H9 (cell line): ENCODE data around the gene HEATR1. TPM values are rescaled to one million over a fixed set of nuclear protein-coding genes. Genes with fewer than 3 reads are reported as not detected.
A peak's percentile ranks its signal among the peaks of the same experiment; 100 is the strongest.

ENCODE experiments used
- DNase-seq: peaks from one replicate; pipeline ENCODE4 v3.0.0-alpha.2; 2017
- H2AFZ ChIP-seq: one replicate; pipeline ENCODE4 v1.6.1; 2013; ENCODE audit warnings: mild to moderate bottlenecking, low read length, control low read depth, moderate library complexity
- H2AK5ac ChIP-seq: 2 replicates; pipeline ENCODE4 v1.6.1; 2013; ENCODE audit warnings: low read length, control low read depth, mixed read lengths; ENCODE audit not compliant: insufficient read length
- H2BK120ac ChIP-seq: one replicate; pipeline ENCODE4 v1.6.1; 2013; ENCODE audit warnings: low read depth, mild to moderate bottlenecking, low read length, control low read depth, inconsistent platforms; ENCODE audit not compliant: poor library complexity, severe bottlenecking
- H2BK12ac ChIP-seq: 2 replicates; pipeline ENCODE4 v1.6.1; 2013; ENCODE audit warnings: low read length, control low read depth, mixed read lengths, low read depth; ENCODE audit not compliant: insufficient read length
- H2BK15ac ChIP-seq: 2 replicates; pipeline ENCODE4 v1.6.1; 2013; ENCODE audit warnings: low read depth, low read length, control low read depth
- H2BK20ac ChIP-seq: one replicate; pipeline ENCODE4 v1.6.1; 2013; ENCODE audit warnings: low read depth, mild to moderate bottlenecking, low read length, control low read depth, inconsistent platforms; ENCODE audit not compliant: poor library complexity, severe bottlenecking
- H2BK5ac ChIP-seq: 2 replicates; pipeline ENCODE4 v1.6.1; 2013; ENCODE audit warnings: low read length, control low read depth, mixed read lengths; ENCODE audit not compliant: insufficient read length
- H3K14ac ChIP-seq: 2 replicates; pipeline ENCODE4 v1.6.1; 2013; ENCODE audit warnings: low read length, control low read depth; ENCODE audit not compliant: insufficient read depth
- H3K18ac ChIP-seq: 2 replicates; pipeline ENCODE4 v1.6.1; 2013; ENCODE audit warnings: low read depth, mild to moderate bottlenecking, mixed read lengths, low read length, control low read depth; ENCODE audit not compliant: insufficient read length
- H3K23ac ChIP-seq: 2 replicates; pipeline ENCODE4 v1.6.1; 2013; ENCODE audit warnings: low read length, control low read depth, mixed read lengths, low read depth; ENCODE audit not compliant: insufficient read length
- H3K23me2 ChIP-seq: 2 replicates; pipeline ENCODE4 v1.6.1; 2013; ENCODE audit warnings: low read depth, mild to moderate bottlenecking, mixed read lengths, low read length, control low read depth; ENCODE audit not compliant: insufficient read length, poor library complexity, severe bottlenecking
- H3K27ac ChIP-seq: 2 replicates; pipeline ENCODE4 v1.5.1; 2013; ENCODE audit warnings: low read length, control low read depth, mixed read lengths, low read depth; ENCODE audit not compliant: insufficient read length
- H3K27me3 ChIP-seq: 2 replicates; pipeline ENCODE4 v1.6.1; 2013; ENCODE audit warnings: low read length, control low read depth, inconsistent platforms; ENCODE audit not compliant: insufficient read depth
- H3K4ac ChIP-seq: 2 replicates; pipeline ENCODE4 v1.6.1; 2013; ENCODE audit warnings: low read depth, mild to moderate bottlenecking, control low read depth, inconsistent platforms, low read length, moderate library complexity
- H3K4me1 ChIP-seq: 2 replicates; pipeline ENCODE4 v1.6.1; 2013; ENCODE audit warnings: low read length, control low read depth, inconsistent platforms; ENCODE audit not compliant: insufficient read depth
- H3K4me2 ChIP-seq: 2 replicates; pipeline ENCODE4 v1.6.1; 2013; ENCODE audit warnings: low read length, control low read depth, mixed read lengths; ENCODE audit not compliant: insufficient read length, insufficient read depth
- H3K56ac ChIP-seq: 2 replicates; pipeline ENCODE4 v1.6.1; 2013; ENCODE audit warnings: low read depth, mild to moderate bottlenecking, mixed read lengths, low read length, control low read depth; ENCODE audit not compliant: insufficient read length
- H3K79me1 ChIP-seq: 2 replicates; pipeline ENCODE4 v1.6.1; 2013; ENCODE audit warnings: low read depth, mild to moderate bottlenecking, moderate library complexity, low read length, control low read depth, inconsistent platforms; ENCODE audit not compliant: insufficient read depth, poor library complexity, severe bottlenecking
- H3K79me2 ChIP-seq: 2 replicates; pipeline ENCODE4 v1.6.1; 2013; ENCODE audit warnings: low read length, control low read depth, inconsistent platforms; ENCODE audit not compliant: insufficient read depth
- H3K9ac ChIP-seq: 2 replicates; pipeline ENCODE4 v1.6.1; 2013; ENCODE audit warnings: low read length, control low read depth, mixed read lengths; ENCODE audit not compliant: insufficient read length; ENCODE audit errors: extremely low read depth
- H3K9me3 ChIP-seq: one replicate; pipeline ENCODE4 v1.6.1; 2013; ENCODE audit warnings: low read depth, low read length, inconsistent platforms; ENCODE audit not compliant: control insufficient read depth
- H3T11ph ChIP-seq: one replicate; pipeline ENCODE4 v1.6.1; 2013; ENCODE audit warnings: mild to moderate bottlenecking, low read length, control low read depth, inconsistent platforms
- H4K20me1 ChIP-seq: one replicate; pipeline ENCODE4 v1.6.1; 2013; ENCODE audit not compliant: control insufficient read depth, insufficient read length, insufficient read depth
- H4K5ac ChIP-seq: 2 replicates; pipeline ENCODE4 v1.6.1; 2013; ENCODE audit warnings: low read depth, mild to moderate bottlenecking, mixed read lengths, low read length, control low read depth; ENCODE audit not compliant: insufficient read length
- H4K8ac ChIP-seq: replicated peaks from 2 replicates; pipeline ENCODE4 v1.6.1; 2013; ENCODE audit warnings: low read length, control low read depth, mixed read lengths, low read depth; ENCODE audit not compliant: insufficient read length
- H4K91ac ChIP-seq: 2 replicates; pipeline ENCODE4 v1.6.1; 2013; ENCODE audit warnings: low read depth, mild to moderate bottlenecking, moderate library complexity, mixed read lengths, low read length, control low read depth; ENCODE audit not compliant: insufficient read length
- H3K27ac Mint-ChIP-seq, 3 experiments: 2 replicates in 2 of 3; 3 replicates in 1 of 3; pipeline ENCODE4 v1.8.0; 2020 to 2021; ENCODE audit warnings: mixed read lengths in 3 of 3, mild to moderate bottlenecking in 1 of 3, moderate library complexity in 1 of 3
- H3K27me3 Mint-ChIP-seq: 2 replicates; pipeline ENCODE4 v1.8.0; 2021; ENCODE audit warnings: low read depth, mild to moderate bottlenecking, moderate library complexity, mixed read lengths
- H3K36me3 Mint-ChIP-seq, 3 experiments: 2 replicates in 2 of 3; 3 replicates in 1 of 3; pipeline ENCODE4 v1.8.0; 2020 to 2021; ENCODE audit warnings: low read depth in 3 of 3, mixed read lengths in 3 of 3; ENCODE audit not compliant: insufficient read depth in 1 of 3
- H3K4me1 Mint-ChIP-seq, 2 experiments: 2 replicates each; pipeline ENCODE4 v1.8.0; 2020; ENCODE audit warnings: mixed read lengths in 2 of 2
- H3K4me3 Mint-ChIP-seq, 2 experiments: 2 replicates in 1 of 2; 3 replicates in 1 of 2; pipeline ENCODE4 v1.8.0; 2020 to 2021; ENCODE audit warnings: mild to moderate bottlenecking in 2 of 2, mixed read lengths in 2 of 2, moderate library complexity in 1 of 2
- H3K9me3 Mint-ChIP-seq, 2 experiments: 2 replicates in 1 of 2; 3 replicates in 1 of 2; pipeline ENCODE4 v1.8.0; 2020; ENCODE audit warnings: mild to moderate bottlenecking in 2 of 2, mixed read lengths in 2 of 2, moderate library complexity in 1 of 2
- CTCF ChIP-seq: fragments of 200-600 bp; sonication (generic); conservative IDR thresholded peaks from 3 replicates; pipeline ENCODE4 v1.8.0; 2021; ENCODE audit warnings: antibody characterized with exemption, mild to moderate bottlenecking
- WGBS: extraction: QIAGEN DNeasy Blood & Tissue Kit; methylation state at CpG from one replicate; pipeline ENCODE4 v1.1.7; 2013; ENCODE audit warnings: missing lambda C conversion rate, low lambda C conversion rate, mixed read lengths; ENCODE audit not compliant: insufficient read length; ENCODE audit errors: extremely low coverage; 5-methylcytosine and 5-hydroxymethylcytosine counted together
- total RNA-seq: library from RNA; stranded (reverse); gene quantifications from 2 replicates; pipeline ENCODE4 v1.2.1, GENCODE V29; 2021

HEATR1 gene
- total RNA-seq, 1 experiment from 2014 or later: 88.2 TPM

GRCh38 chr1:236502579-236502971, 101.7 kb downstream of the HEATR1 start:
- no peak overlapping the region for H3T11ph ChIP-seq
- no peak overlapping the region for H3K4me2 ChIP-seq
- no peaks in the 10 kb centered on the region for H3K27me3 ChIP-seq
- Mint-ChIP-seq H3K9me3 (no peaks in the 10 kb centered on the region), H3K27ac (peak overlapping the region; percentile 97 to 99 (median 97); a peak in 5 of 7 replicates), H3K27me3 (no peaks in the 10 kb centered on the region), H3K4me1 (peaks cover 18 to 23% of the 10 kb centered on the region in 2 experiments), H3K4me3 (peak overlapping the region in 1 of 2 experiments; percentile 74; a peak in 2 of 5 replicates), H3K36me3 (no peaks in the 10 kb centered on the region)
- no peak overlapping the region; the same call in 1 of the 2 replicates for H2BK15ac ChIP-seq
- no peak overlapping the region for H3K4ac ChIP-seq
- no CpG with 5 or more reads among the region's 2 CpGs for WGBS
- no peak overlapping the region for H2AFZ ChIP-seq
- H2BK12ac ChIP-seq: peak overlapping the region; percentile 82
- no peak overlapping the region for H3K23ac ChIP-seq
- no peak overlapping the region for H3K18ac ChIP-seq
- H3K56ac ChIP-seq: no peak overlapping the region
- no peak overlapping the region for H4K5ac ChIP-seq
- H2AK5ac ChIP-seq: no peak overlapping the region
- no peak for DNase-seq
- H4K8ac ChIP-seq: no peak overlapping the region
- no peak overlapping the region for H2BK5ac ChIP-seq
- H3K4me1 ChIP-seq: no peaks in the 10 kb centered on the region
- H2BK20ac ChIP-seq: no peak overlapping the region
- no peak overlapping the region for H2BK120ac ChIP-seq
- H3K23me2 ChIP-seq: peaks cover 4% of the 10 kb centered on the region
- no peak for TF ChIP-seq CTCF
- H3K14ac ChIP-seq: no peak overlapping the region
- peak overlapping the region; percentile 86 for H3K27ac ChIP-seq
- no peaks in the 10 kb centered on the region for H3K79me2 ChIP-seq
- H3K9ac ChIP-seq: no peak overlapping the region
- H3K79me1 ChIP-seq: no peaks in the 10 kb centered on the region
- no peaks in the 10 kb centered on the region for H3K9me3 ChIP-seq
- no peak overlapping the region for H4K91ac ChIP-seq
- H4K20me1 ChIP-seq: no peaks in the 10 kb centered on the region
